ENCODE results near the gene SETD1A. TPM values are rescaled to one million over a fixed set of nuclear protein-coding genes. Genes with fewer than 3 reads are reported as not detected.
A peak's percentile ranks its signal among the peaks of the same experiment; 100 is the strongest.

The SETD1A gene
- total RNA-seq, 1 donor from 2014 or later: 23.4 TPM

DNA sequence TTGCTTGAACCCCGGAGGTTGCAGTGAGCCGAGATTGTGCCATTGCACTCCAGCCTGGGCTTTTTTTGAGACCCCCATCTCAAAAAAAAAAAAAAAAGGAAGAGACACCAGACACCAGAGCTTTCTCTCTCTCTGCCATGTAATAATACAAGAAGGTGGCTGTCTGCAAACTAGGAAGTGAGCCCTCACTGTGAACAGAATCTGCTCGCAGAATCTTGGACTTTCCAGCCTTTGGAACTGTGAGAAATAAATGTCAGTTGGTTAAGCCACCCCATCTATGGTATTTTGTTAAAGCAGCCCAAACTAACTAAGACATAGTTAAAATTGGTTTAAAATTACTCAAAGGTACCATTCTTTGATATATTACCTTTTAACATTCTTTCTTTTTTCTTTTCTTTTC lies 63.0 kb downstream of the SETD1A start:
- Mint-ChIP-seq H3K27me3 (ENCODE audit: unreplicated experiment) (peaks cover 1% of the 10 kb centered on the region), H3K4me1 (ENCODE audit: unreplicated experiment) (peaks cover 4% of the 10 kb centered on the region), H3K9me3 (ENCODE audit: unreplicated experiment) (no peaks in the 10 kb centered on the region), H3K4me3 (ENCODE audit: unreplicated experiment) (no peak overlapping the region), H3K27ac (ENCODE audit: unreplicated experiment) (no peak overlapping the region), H3K36me3 (ENCODE audit: low read depth, unreplicated experiment) (no peaks in the 10 kb centered on the region)
- TF ChIP-seq, protein P1, sequence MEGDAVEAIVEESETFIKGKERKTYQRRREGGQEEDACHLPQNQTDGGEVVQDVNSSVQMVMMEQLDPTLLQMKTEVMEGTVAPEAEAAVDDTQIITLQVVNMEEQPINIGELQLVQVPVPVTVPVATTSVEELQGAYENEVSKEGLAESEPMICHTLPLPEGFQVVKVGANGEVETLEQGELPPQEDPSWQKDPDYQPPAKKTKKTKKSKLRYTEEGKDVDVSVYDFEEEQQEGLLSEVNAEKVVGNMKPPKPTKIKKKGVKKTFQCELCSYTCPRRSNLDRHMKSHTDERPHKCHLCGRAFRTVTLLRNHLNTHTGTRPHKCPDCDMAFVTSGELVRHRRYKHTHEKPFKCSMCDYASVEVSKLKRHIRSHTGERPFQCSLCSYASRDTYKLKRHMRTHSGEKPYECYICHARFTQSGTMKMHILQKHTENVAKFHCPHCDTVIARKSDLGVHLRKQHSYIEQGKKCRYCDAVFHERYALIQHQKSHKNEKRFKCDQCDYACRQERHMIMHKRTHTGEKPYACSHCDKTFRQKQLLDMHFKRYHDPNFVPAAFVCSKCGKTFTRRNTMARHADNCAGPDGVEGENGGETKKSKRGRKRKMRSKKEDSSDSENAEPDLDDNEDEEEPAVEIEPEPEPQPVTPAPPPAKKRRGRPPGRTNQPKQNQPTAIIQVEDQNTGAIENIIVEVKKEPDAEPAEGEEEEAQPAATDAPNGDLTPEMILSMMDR (IDR thresholded peaks at IDR 0.05; ENCODE audit: unreplicated experiment): no peak
- DNase-seq (ENCODE audit: low spot score): no peak

GRCh38 chr16:31022544-31023251 lies 65.1 kb downstream of the SETD1A start:
- TF ChIP-seq, protein P1 (IDR thresholded peaks at IDR 0.05; ENCODE audit: unreplicated experiment): no peak

GRCh38 chr16:31023252-31023602 lies 65.7 kb downstream of the SETD1A start:
- Mint-ChIP-seq H3K9me3 (ENCODE audit: unreplicated experiment) (no peaks in the 10 kb centered on the region), H3K36me3 (ENCODE audit: low read depth, unreplicated experiment) (no peaks in the 10 kb centered on the region), H3K4me3 (ENCODE audit: unreplicated experiment) (no peak overlapping the region), H3K27me3 (ENCODE audit: unreplicated experiment) (peaks cover 1% of the 10 kb centered on the region), H3K27ac (ENCODE audit: unreplicated experiment) (no peak overlapping the region), H3K4me1 (ENCODE audit: unreplicated experiment) (peaks cover 7% of the 10 kb centered on the region)
- no peak for DNase-seq (ENCODE audit: low spot score)
- TF ChIP-seq, protein P1 (IDR thresholded peaks at IDR 0.05; ENCODE audit: unreplicated experiment): no peak

More at GRCh38 chr16:31022544-31023251, 65.1 kb downstream of the SETD1A start:
- no peaks in the 10 kb centered on the region for H3K36me3 Mint-ChIP-seq (ENCODE audit: low read depth, unreplicated experiment)
- H3K27ac Mint-ChIP-seq (ENCODE audit: unreplicated experiment): no peak overlapping the region
- H3K4me3 Mint-ChIP-seq (ENCODE audit: unreplicated experiment): no peak overlapping the region
- no peaks in the 10 kb centered on the region for H3K9me3 Mint-ChIP-seq (ENCODE audit: unreplicated experiment)
- H3K4me1 Mint-ChIP-seq (ENCODE audit: unreplicated experiment): peaks cover 7% of the 10 kb centered on the region
- no peak for DNase-seq (ENCODE audit: low spot score)
- peaks cover 1% of the 10 kb centered on the region for H3K27me3 Mint-ChIP-seq (ENCODE audit: unreplicated experiment)

GRCh38 chr16:31023627-31024226 lies 66.2 kb downstream of the SETD1A start:
- peaks cover 1% of the 10 kb centered on the region for H3K27me3 Mint-ChIP-seq (ENCODE audit: unreplicated experiment)
- DNase-seq (ENCODE audit: low spot score): no peak
- TF ChIP-seq, protein P1 (IDR thresholded peaks at IDR 0.05; ENCODE audit: unreplicated experiment): no peak
- H3K36me3 Mint-ChIP-seq (ENCODE audit: low read depth, unreplicated experiment): no peaks in the 10 kb centered on the region
- peaks cover 7% of the 10 kb centered on the region for H3K4me1 Mint-ChIP-seq (ENCODE audit: unreplicated experiment)
- no peak overlapping the region for H3K27ac Mint-ChIP-seq (ENCODE audit: unreplicated experiment)
- no peak overlapping the region for H3K4me3 Mint-ChIP-seq (ENCODE audit: unreplicated experiment)
- H3K9me3 Mint-ChIP-seq (ENCODE audit: unreplicated experiment): no peaks in the 10 kb centered on the region

GRCh38 chr16:31025339-31025738 lies 67.8 kb downstream of the SETD1A start:
- Mint-ChIP-seq H3K9me3 (ENCODE audit: unreplicated experiment) (no peaks in the 10 kb centered on the region), H3K27ac (ENCODE audit: unreplicated experiment) (peak overlapping the region; percentile 27), H3K36me3 (ENCODE audit: low read depth, unreplicated experiment) (no peaks in the 10 kb centered on the region), H3K27me3 (ENCODE audit: unreplicated experiment) (no peaks in the 10 kb centered on the region), H3K4me1 (ENCODE audit: unreplicated experiment) (peaks cover 7% of the 10 kb centered on the region), H3K4me3 (ENCODE audit: unreplicated experiment) (no peak overlapping the region)
- no peak for DNase-seq (ENCODE audit: low spot score)
- TF ChIP-seq, protein P1 (IDR thresholded peaks at IDR 0.05; ENCODE audit: unreplicated experiment): no peak

Data from endothelial cell (in vitro differentiated cells).